Germinal center (tissue), 1 donor: ENCODE measurements around the gene TMEM94.
"Not testable (repeated sequence)": the region's sequence is repeated elsewhere in the genome, so short reads cannot be mapped to it uniquely, and the experiment has no call there.

Experiments
- DNase-seq: peaks from one replicate; pipeline ENCODE4 v3.0.0; 2012; ENCODE audit warnings: mixed read lengths, low spot score

TMEM94 gene

DNA sequence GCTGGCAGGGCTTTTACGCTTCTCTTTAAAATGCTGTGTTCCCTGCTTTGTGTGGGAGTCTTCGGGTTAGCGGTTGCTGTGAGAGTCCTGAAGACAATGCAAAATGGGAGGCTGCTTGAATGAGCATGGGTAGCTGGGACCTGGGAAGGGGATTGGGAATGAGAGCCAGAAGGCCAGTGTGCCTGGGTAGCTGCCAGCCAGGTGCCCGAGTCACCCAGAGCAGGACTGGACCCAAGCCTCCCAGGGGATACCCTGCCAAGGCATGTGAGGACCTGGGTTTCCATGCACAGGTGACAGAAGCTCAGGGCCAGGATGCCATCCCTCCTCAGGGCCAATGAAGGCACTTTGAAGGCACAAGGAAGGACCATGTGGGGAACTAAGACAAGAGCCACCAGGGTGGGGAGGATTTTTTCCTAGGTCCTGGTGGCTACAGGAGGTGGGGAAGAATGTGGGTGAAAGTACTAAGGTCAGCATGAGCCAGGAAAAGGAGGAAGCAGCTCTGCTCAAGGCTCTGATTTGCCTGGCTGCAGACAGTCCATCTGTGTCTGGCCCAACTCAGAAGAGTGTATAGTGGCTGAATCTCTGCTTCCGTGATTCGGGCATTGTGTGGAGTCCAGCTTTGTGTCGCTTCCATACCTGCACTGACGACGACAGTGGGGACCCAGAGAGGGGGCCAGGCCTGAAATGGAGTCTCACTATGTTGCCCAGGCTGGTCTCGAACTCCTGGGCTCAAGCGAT is 20.5 kb downstream of the TMEM94 start:
- DNase-seq = no peak

DNA sequence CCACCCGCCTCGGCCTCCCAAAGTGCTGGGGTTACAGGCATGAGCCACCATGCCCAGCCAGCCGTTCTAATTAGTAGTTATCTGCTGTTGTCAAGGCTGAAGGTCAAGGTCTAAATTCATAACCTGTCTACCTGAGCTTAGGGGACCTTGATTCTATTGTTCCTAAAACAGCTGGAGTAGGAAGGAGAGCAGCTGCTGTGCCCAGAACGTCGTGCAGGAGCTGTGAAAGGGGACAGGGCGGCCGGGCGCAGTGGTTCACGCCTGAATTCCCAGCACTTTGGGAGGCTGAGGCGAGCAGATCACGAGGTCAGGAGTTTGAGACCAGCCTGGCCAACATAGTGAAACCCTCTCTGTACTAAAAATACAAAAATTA is 21.0 kb downstream of the TMEM94 start:
- DNase-seq = not testable (repeated sequence)

DNA sequence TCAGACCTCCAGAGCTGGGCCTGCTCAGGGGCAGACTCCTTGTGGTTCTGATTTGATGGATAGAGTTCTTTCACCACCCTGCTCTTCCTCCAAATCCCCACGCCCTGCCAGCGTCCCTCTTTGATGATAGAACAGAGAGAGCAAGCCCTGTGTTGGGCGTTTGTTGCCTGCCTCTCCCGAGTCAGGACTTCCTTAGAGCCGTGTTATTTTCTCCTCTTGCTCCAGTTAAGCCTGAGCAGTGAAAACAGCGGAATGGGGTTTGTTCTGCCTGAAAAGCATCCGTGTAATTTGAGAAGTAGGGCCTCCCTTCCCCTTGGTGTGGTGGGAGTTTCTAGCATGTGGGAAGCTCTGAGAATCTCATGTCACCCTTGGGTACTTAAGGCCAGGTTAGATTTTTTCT is 22.1 kb downstream of the TMEM94 start:
- DNase-seq = no peak

DNA sequence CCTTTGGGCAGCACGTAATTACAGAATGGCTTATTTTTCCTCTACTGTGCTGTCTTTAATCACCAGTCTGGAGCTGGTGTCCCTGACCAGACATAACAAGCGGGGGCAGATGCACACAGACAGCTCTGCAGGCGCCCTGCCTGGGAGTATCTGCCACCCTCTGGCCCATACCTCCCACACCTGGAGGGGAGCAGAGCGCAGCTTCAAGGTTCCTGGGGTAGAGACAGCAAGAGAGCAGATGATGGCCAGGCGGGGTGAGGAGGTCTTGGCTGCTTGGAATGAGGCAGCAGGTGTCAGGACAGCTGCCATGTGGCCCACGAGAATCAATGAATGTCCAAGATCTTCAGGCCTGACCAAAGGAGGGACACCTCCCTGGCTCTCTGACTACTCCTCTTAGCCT is 23.8 kb downstream of the TMEM94 start:
- no peak for DNase-seq

DNA sequence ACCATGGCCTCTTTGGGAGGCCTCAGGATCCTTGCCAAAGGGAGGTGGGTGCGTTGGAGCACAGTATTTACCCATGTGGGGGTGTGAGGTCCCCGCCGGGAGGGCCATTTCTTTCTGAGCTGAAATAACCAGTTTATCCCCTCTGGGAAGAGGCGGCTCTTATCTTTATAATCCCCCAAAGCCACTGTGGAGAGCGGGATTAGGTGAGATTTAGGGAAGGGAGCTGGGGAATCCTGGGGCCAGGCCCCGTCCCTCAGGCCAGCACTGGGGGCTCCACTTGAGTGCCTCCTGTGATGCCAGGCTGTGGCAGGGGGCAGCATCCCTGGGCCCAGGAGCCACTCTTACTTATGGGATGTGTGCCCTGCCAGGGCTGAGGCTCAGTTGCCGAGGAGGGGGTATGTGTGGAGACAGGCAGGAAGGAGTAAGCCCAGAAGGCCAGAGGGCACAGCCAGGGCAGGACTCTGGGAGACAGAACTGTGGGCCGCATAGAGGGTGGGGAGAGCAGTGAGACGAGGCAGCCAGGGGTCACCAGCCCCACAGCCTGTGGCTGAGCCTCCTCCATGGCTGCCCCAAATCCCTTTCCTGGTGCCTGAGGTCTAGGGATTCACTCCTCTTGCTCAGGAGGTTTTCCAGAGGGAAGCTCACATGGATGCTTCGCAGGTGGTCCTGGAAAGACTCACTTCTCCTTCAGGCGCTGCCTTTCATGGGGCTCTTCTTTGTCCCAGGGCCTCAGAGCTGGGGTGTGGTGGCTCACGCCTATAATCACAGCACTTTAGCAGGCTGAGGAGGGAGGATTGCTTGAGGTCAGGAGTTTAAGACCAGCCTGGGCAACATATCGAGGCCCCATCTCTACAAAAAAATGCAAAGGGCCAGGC is 25.0 kb downstream of the TMEM94 start:
- no peak for DNase-seq

GRCh38 chr17:75482098-75482942 is 25.9 kb downstream of the TMEM94 start:
- no peak for DNase-seq

GRCh38 chr17:75485688-75486087 is 29.3 kb downstream of the TMEM94 start:
- no peak for DNase-seq

DNA sequence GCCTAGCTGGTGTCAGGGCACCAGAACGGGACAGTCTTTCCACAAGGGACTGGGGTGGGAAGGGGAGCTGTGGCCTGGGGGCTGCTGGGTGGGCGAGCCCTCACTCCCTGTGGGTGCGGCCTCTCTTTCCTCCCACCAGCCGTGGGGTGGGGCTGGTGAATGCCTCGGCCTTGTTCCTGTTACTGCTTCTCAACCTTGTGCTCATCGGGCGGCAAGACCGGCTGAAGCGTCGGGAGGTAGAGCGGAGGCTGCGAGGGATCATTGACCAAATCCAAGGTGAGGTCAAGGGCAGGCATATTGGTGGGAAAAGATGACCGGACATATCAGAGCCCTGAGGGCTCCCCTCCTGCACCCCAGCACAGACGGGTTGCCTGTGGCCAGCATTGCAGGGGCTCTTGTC is 29.7 kb downstream of the TMEM94 start:
- no peak for DNase-seq

- DNase-seq = no peak
These were observed 30.5 kb downstream of the TMEM94 start for GRCh38 chr17:75486951-75487350.

DNA sequence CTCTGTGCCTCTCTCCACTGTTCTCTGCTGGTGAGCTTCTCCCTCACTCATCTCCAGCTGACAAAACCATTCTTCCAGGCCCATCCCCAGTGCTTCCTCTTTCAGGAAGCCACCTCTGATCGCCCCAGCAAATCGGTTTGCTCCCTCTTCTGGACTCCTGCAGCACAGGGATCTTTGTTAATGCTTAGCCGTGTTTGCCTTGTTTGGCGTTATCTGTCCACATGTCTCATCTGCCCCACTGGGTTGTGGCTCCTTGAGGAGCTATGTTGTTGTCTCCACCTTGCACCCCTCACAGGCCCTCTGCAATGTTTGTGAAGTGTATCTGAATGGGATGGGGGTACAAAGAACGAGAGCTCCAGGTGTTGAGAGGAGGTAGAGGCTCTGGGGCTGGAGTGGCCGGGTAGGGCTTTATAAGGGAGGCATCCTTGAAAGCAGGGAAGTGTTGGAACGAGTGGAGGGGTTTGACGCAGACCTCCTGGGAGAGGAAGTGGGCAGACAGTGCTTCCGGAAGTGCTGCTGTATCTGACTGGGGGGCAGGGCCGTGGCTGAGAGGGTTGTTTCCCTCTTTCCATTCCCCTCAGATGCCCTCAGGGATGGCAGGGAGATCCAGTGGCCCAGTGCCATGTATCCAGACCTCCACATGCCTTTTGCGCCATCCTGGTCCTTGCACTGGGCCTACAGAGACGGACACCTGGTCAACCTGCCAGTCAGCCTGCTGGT is 31.1 kb downstream of the TMEM94 start:
- DNase-seq = peak; percentile 60

- DNase-seq = no peak
These were observed 32.5 kb downstream of the TMEM94 start for GRCh38 chr17:75488693-75489510.

GRCh38 chr17:75489511-75489955 is 33.1 kb downstream of the TMEM94 start:
- no peak for DNase-seq

GRCh38 chr17:75490173-75490743 is 33.8 kb downstream of the TMEM94 start:
- no peak for DNase-seq

- no peak for DNase-seq
These were observed 34.7 kb downstream of the TMEM94 start for GRCh38 chr17:75490953-75491649.

DNA sequence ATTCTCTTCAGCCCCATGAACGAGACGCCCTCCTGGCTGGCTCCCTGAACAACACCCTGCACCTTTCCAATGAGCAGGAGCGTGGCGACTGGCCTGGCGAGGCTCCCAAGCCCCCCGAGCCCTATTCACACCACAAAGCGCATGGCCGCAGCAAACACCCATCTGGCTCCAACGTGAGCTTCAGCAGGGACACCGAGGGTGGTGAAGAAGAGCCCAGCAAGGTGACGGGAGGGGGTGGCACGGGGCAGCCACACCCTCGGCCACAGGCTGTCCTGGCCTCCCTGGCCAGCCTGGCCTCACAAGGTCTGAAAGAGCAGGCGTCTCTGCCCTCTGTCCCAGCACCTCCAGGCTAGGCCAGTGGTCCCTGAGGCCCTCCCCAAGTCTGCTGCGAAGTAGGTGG is 35.2 kb downstream of the TMEM94 start:
- no peak for DNase-seq

GRCh38 chr17:75492555-75493168 is 36.2 kb downstream of the TMEM94 start:
- no peak for DNase-seq

GRCh38 chr17:75493476-75494129 is 37.2 kb downstream of the TMEM94 start:
- DNase-seq = no peak

DNA sequence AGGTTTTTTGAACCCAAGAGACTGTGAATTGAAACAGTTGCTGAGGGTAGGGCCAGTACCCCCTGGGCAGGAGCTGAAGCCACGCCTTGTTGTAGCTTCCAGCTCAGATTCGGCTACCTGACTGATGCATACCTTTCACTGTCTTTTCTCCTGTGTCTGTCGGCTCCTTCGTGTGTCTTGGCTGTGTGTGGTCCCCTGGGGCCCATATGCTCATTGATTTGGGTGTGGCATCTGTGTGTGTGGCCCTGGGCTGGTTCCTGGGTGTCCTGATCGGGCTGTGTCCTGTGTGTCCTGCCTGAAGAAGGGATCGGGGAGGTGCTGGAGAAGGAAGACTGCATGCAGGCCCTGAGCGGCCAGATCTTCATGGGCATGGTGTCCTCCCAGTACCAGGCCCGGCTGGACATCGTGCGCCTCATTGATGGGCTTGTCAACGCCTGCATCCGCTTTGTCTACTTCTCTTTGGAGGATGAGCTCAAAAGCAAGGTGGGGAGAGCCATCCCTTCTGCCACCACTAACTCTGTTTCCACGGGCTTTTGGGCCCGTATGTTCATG is 38.0 kb downstream of the TMEM94 start:
- DNase-seq = no peak

DNA sequence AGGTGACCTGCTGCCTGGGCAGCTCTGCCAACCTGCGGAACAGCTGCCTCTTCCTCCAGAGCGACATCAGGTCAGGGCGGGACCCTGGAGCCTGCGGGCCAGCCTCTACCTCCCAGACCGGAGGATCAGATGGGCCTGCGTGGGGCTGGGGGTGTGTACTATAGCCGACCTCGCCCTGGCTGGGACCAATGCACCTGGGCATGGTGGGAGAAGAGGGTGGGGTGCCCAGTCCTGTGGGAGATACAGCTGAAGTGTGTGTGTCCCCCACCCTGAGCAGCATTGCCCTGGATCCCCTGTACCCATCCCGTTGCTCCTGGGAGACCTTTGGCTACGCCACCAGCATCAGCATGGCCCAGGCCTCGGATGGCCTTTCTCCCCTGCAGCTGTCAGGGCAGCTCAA is 39.6 kb downstream of the TMEM94 start:
- DNase-seq = no peak
